ENCODE data around the gene STIMATE. TPM values are rescaled to one million over a fixed set of nuclear protein-coding genes. Genes with fewer than 3 reads are reported as not detected.

The STIMATE gene
- total RNA-seq, 1 donor from 2014 or later, result 10.2 TPM

DNA sequence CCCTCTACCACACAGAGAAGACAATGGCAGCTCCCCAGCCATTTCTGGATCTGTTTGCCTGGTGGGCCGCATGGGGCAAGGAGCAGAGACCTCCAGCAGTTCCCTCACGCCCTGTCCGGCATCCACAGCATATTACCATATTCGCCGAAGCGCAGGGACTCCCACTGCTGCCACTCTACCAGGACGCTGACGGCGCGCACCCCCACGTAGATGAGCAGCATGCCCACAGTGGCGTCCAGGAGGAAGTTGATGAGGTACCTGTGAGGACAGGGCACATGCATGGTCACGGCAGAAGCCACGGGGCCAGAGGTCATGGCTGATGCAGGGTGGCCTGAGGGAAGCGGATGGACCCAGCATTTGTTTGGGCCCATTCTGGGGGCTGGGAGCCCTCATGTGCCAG is 47.7 kb downstream of the STIMATE start:
- no peak overlapping the region for H3K4me3 ChIP-seq
- H3K9me3 Mint-ChIP-seq, result no peaks in the 10 kb centered on the region
- no peak for DNase-seq (ENCODE audit: low spot score)
- no peak overlapping the region for H3K4me3 Mint-ChIP-seq
- no peak overlapping the region for H3K4me2 ChIP-seq
- no peaks in the 10 kb centered on the region for H3K79me2 ChIP-seq (ENCODE audit: low read depth)
- H3K36me3 Mint-ChIP-seq, result peaks cover 3% of the 10 kb centered on the region
- no peaks in the 10 kb centered on the region for H3K36me3 ChIP-seq
- H3K27ac ChIP-seq, result no peak overlapping the region
- TF ChIP-seq, protein P1, sequence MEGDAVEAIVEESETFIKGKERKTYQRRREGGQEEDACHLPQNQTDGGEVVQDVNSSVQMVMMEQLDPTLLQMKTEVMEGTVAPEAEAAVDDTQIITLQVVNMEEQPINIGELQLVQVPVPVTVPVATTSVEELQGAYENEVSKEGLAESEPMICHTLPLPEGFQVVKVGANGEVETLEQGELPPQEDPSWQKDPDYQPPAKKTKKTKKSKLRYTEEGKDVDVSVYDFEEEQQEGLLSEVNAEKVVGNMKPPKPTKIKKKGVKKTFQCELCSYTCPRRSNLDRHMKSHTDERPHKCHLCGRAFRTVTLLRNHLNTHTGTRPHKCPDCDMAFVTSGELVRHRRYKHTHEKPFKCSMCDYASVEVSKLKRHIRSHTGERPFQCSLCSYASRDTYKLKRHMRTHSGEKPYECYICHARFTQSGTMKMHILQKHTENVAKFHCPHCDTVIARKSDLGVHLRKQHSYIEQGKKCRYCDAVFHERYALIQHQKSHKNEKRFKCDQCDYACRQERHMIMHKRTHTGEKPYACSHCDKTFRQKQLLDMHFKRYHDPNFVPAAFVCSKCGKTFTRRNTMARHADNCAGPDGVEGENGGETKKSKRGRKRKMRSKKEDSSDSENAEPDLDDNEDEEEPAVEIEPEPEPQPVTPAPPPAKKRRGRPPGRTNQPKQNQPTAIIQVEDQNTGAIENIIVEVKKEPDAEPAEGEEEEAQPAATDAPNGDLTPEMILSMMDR (IDR thresholded peaks at IDR 0.05), result no peak
- TF ChIP-seq EZH2phosphoT487 (IDR thresholded peaks at IDR 0.05), result no peak
- no peak for TF ChIP-seq EZH2 (IDR thresholded peaks at IDR 0.05)
- H3K27me3 ChIP-seq, result no peaks in the 10 kb centered on the region
- H2AFZ ChIP-seq (replicated peaks), result no peak overlapping the region
- H4K20me1 ChIP-seq (ENCODE audit: low read depth), result peaks cover 14% of the 10 kb centered on the region
- H3K27me3 Mint-ChIP-seq (ENCODE audit: insufficient read depth, low read depth), result peaks cover 2% of the 10 kb centered on the region
- H3K9ac ChIP-seq, result no peak overlapping the region
- no peaks in the 10 kb centered on the region for H3F3A ChIP-seq (ENCODE audit: low read depth)
- no peaks in the 10 kb centered on the region for H3K9me3 ChIP-seq (ENCODE audit: low read depth)
- no peak overlapping the region for H3K27ac Mint-ChIP-seq
- peaks cover 25% of the 10 kb centered on the region for H3K4me1 Mint-ChIP-seq
- no peaks in the 10 kb centered on the region for H3K4me1 ChIP-seq

DNA sequence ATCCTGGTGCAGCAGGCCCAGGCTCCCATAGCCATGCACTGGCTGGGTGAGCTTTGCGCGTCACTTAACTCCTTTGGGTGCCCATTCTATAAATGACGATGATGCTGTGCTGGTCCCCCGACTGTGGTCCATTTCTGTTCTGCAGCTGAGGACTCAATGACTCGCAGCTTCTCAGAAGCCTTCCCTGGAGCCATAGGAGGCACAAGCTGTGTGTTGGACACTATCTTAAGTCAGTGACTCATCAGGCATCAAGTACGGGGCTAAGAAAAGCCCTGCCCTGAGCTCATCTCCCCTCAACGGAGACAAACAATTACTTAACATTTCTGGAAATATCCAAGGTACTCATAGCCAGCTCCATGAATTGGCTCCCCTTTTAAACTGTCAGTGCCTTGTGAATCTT is 48.7 kb downstream of the STIMATE start:
- peaks cover 3% of the 10 kb centered on the region for H3K27me3 Mint-ChIP-seq (ENCODE audit: insufficient read depth, low read depth)
- no peaks in the 10 kb centered on the region for H3F3A ChIP-seq (ENCODE audit: low read depth)
- peaks cover 6% of the 10 kb centered on the region for H4K20me1 ChIP-seq (ENCODE audit: low read depth)
- peaks cover under 1% of the 10 kb centered on the region for H3K4me1 ChIP-seq
- H3K27me3 ChIP-seq, result no peaks in the 10 kb centered on the region
- H3K27ac Mint-ChIP-seq, result no peak overlapping the region
- H3K4me1 Mint-ChIP-seq, result peaks cover 25% of the 10 kb centered on the region
- DNase-seq (ENCODE audit: low spot score), result no peak
- H3K36me3 ChIP-seq, result no peaks in the 10 kb centered on the region
- no peak overlapping the region for H3K27ac ChIP-seq
- H3K36me3 Mint-ChIP-seq, result peaks cover 3% of the 10 kb centered on the region
- H3K4me3 Mint-ChIP-seq, result no peak overlapping the region
- no peaks in the 10 kb centered on the region for H3K9me3 ChIP-seq (ENCODE audit: low read depth)
- no peak overlapping the region for H3K4me2 ChIP-seq
- no peaks in the 10 kb centered on the region for H3K9me3 Mint-ChIP-seq
- no peak overlapping the region for H3K9ac ChIP-seq
- TF ChIP-seq, protein P1 (IDR thresholded peaks at IDR 0.05), result no peak
- no peak for TF ChIP-seq EZH2 (IDR thresholded peaks at IDR 0.05)
- no peak for TF ChIP-seq EZH2phosphoT487 (IDR thresholded peaks at IDR 0.05)
- no peak overlapping the region for H3K4me3 ChIP-seq
- no peak overlapping the region for H2AFZ ChIP-seq (replicated peaks)
- H3K79me2 ChIP-seq (ENCODE audit: low read depth), result no peaks in the 10 kb centered on the region

DNA sequence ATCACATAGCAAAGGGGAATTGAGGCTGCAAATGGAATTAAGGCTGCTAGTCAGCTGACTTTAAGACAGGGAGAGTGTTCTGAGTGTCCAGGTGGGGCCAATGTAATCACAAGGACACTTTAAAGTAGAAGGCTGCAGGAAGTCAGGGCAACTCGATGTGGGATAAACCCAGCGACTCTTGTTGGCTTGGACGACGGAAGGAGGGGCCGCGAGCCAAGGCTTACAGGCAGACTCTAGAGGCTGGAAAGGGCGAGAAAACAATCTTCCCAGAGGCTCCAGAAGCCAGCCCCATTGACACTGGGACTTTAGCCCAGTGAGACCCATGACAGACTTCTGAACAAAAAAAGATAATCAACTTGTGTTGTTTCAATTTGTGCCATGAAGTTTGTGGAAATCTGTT is 49.6 kb downstream of the STIMATE start:
- H3K36me3 Mint-ChIP-seq, result peaks cover 3% of the 10 kb centered on the region
- Histone ChIP-seq H3K4me3 (no peak overlapping the region), H3K79me2 (ENCODE audit: low read depth) (no peaks in the 10 kb centered on the region), H4K20me1 (ENCODE audit: low read depth) (peaks cover 3% of the 10 kb centered on the region), H3F3A (ENCODE audit: low read depth) (no peaks in the 10 kb centered on the region), H3K9ac (no peak overlapping the region), H3K27me3 (no peaks in the 10 kb centered on the region), H3K36me3 (no peaks in the 10 kb centered on the region), H2AFZ (replicated peaks) (no peak overlapping the region), H3K9me3 (ENCODE audit: low read depth) (no peaks in the 10 kb centered on the region), H3K27ac (no peak overlapping the region), H3K4me2 (no peak overlapping the region), H3K4me1 (peaks cover 6% of the 10 kb centered on the region)
- H3K27ac Mint-ChIP-seq, result no peak overlapping the region
- DNase-seq (ENCODE audit: low spot score), result no peak
- peaks cover 6% of the 10 kb centered on the region for H3K27me3 Mint-ChIP-seq (ENCODE audit: insufficient read depth, low read depth)
- no peaks in the 10 kb centered on the region for H3K9me3 Mint-ChIP-seq
- no peak for TF ChIP-seq EZH2phosphoT487 (IDR thresholded peaks at IDR 0.05)
- peaks cover 26% of the 10 kb centered on the region for H3K4me1 Mint-ChIP-seq
- no peak overlapping the region for H3K4me3 Mint-ChIP-seq

DNA sequence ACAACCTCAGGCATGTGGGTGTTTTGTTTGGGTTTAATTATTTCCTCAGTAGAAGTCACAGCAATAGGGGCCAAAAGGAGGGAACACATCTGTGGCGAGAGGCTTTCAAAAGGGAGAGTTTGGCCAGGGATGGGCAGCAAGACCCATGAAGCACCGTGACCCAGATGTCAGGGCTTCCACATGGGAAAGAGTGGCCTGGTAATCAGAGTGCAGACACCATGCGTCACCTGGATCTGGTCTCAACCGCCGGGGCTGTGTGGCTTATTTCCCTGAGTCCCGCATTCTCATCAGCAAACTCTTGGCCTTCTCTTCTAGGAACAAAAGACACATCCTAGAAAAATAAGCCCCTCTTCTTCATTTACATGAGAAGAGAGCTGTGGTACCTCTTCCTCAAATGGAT is 50.1 kb downstream of the STIMATE start:
- no peak for DNase-seq (ENCODE audit: low spot score)
- no peak overlapping the region for H3K27ac Mint-ChIP-seq
- Histone ChIP-seq H3K27me3 (no peaks in the 10 kb centered on the region), H3K9me3 (ENCODE audit: low read depth) (no peaks in the 10 kb centered on the region), H3K27ac (no peak overlapping the region), H2AFZ (replicated peaks) (no peak overlapping the region), H3K4me2 (no peak overlapping the region), H3K4me1 (peaks cover 6% of the 10 kb centered on the region), H4K20me1 (ENCODE audit: low read depth) (peaks cover 3% of the 10 kb centered on the region), H3F3A (ENCODE audit: low read depth) (no peaks in the 10 kb centered on the region), H3K36me3 (no peaks in the 10 kb centered on the region), H3K9ac (no peak overlapping the region), H3K4me3 (no peak overlapping the region), H3K79me2 (ENCODE audit: low read depth) (no peaks in the 10 kb centered on the region)
- peaks cover 6% of the 10 kb centered on the region for H3K27me3 Mint-ChIP-seq (ENCODE audit: insufficient read depth, low read depth)
- H3K36me3 Mint-ChIP-seq, result peaks cover 3% of the 10 kb centered on the region
- TF ChIP-seq EZH2 (IDR thresholded peaks at IDR 0.05), result no peak
- TF ChIP-seq, protein P1 (IDR thresholded peaks at IDR 0.05), result no peak
- no peak for TF ChIP-seq EZH2phosphoT487 (IDR thresholded peaks at IDR 0.05)
- H3K4me1 Mint-ChIP-seq, result peaks cover 26% of the 10 kb centered on the region
- H3K9me3 Mint-ChIP-seq, result no peaks in the 10 kb centered on the region
- no peak overlapping the region for H3K4me3 Mint-ChIP-seq

Measured in neural progenitor cell (in vitro differentiated cells).